HAP-1 (cell line): ENCODE data around the gene MCRIP2.

Experiments used
- DNase-seq, 2 experiments: peaks; one replicate each; pipeline ENCODE4 v3.0.0-alpha.2; 2016 to 2020; ENCODE audit warnings: low spot score in 2 of 2
- H3K27me3 ChIP-seq: fragments of 250-450 bp; sonication (Bioruptor Pico); 2 replicates; pipeline ENCODE4 v1.5.1; 2020; ENCODE audit warnings: low read depth, mild to moderate bottlenecking, moderate library complexity
- H3K36me3 ChIP-seq: fragments of 250-450 bp; sonication (Bioruptor Pico); replicated peaks from 2 replicates; pipeline ENCODE4 v1.5.1; 2020; ENCODE audit warnings: mild to moderate bottlenecking
- H3K4me1 ChIP-seq: fragments of 250-450 bp; sonication (Bioruptor Pico); 2 replicates; pipeline ENCODE4 v1.5.1; 2020; ENCODE audit warnings: mild to moderate bottlenecking
- H3K4me3 ChIP-seq: fragments of 250-450 bp; sonication (Bioruptor Pico); 2 replicates; pipeline ENCODE4 v1.5.1; 2020; ENCODE audit warnings: mild to moderate bottlenecking, moderate library complexity
- H3K9me3 ChIP-seq: fragments of 250-450 bp; sonication (Bioruptor Pico); 2 replicates; pipeline ENCODE4 v1.5.1; 2020; ENCODE audit warnings: mild to moderate bottlenecking, moderate library complexity
- in situ Hi-C: fragments of 300-500 bp; cut with MboI; formaldehyde crosslinking; loops from 3 replicates; pipeline ENCODE4 v1.14.3; 2020; ENCODE audit warnings: low sequenced_read_pairs, inconsistent platforms, mixed read lengths

Gene MCRIP2

GRCh38 chr16:632486-633335, 8.9 kb upstream of the MCRIP2 start:
- in situ Hi-C loops: no loop called here
- peaks cover 19% of the 10 kb centered on the region for H3K36me3 ChIP-seq
- peaks cover 5% of the 10 kb centered on the region; the same call in 1 of the 2 replicates for H3K4me1 ChIP-seq
- no peaks in the 10 kb centered on the region for H3K27me3 ChIP-seq
- DNase-seq: no peak
- H3K4me3 ChIP-seq: no peak overlapping the region
- H3K9me3 ChIP-seq: no peaks in the 10 kb centered on the region

- H3K9me3 ChIP-seq: no peaks in the 10 kb centered on the region
- in situ Hi-C loops: no loop called here
- H3K36me3 ChIP-seq: peaks cover 19% of the 10 kb centered on the region
- no peak overlapping the region for H3K4me3 ChIP-seq
- no peaks in the 10 kb centered on the region for H3K27me3 ChIP-seq
- H3K4me1 ChIP-seq: peaks cover 5% of the 10 kb centered on the region; the same call in 1 of the 2 replicates
- no peak for DNase-seq
These were observed 8.1 kb upstream of the MCRIP2 start for GRCh38 chr16:633336-634050.

- in situ Hi-C loops: no loop called here
- peaks cover 5% of the 10 kb centered on the region; the same call in 1 of the 2 replicates for H3K4me1 ChIP-seq
These were observed 7.5 kb upstream of the MCRIP2 start for GRCh38 chr16:634051-634670.

GRCh38 chr16:634996-635395, 6.6 kb upstream of the MCRIP2 start:
- Histone ChIP-seq H3K36me3 (peaks cover 16% of the 10 kb centered on the region), H3K9me3 (no peaks in the 10 kb centered on the region), H3K4me1 (peaks cover 5% of the 10 kb centered on the region; the same call in 1 of the 2 replicates), H3K27me3 (no peaks in the 10 kb centered on the region), H3K4me3 (peak overlapping the region; percentile 93)
- in situ Hi-C loops: no loop called here
- DNase-seq: no peak

More at GRCh38 chr16:634051-634670, 7.5 kb upstream of the MCRIP2 start:
- DNase-seq: no peak
- Histone ChIP-seq H3K4me3 (no peak overlapping the region), H3K9me3 (no peaks in the 10 kb centered on the region), H3K36me3 (peaks cover 16% of the 10 kb centered on the region), H3K27me3 (no peaks in the 10 kb centered on the region)

GRCh38 chr16:635573-636205, 5.9 kb upstream of the MCRIP2 start:
- no peaks in the 10 kb centered on the region for H3K9me3 ChIP-seq
- in situ Hi-C loops: no loop called here

GRCh38 chr16:636206-637080, 5.2 kb upstream of the MCRIP2 start, which contains the start of gene METTL26:
Gene METTL26, minus strand, starts transcription at chr16:636305. Its CDS starts 15 bp downstream, at chr16:636290.
- Histone ChIP-seq H3K36me3 (peaks cover 16% of the 10 kb centered on the region), H3K27me3 (no peaks in the 10 kb centered on the region), H3K4me3 (peak within 1 kb of the TSS; percentile 93), H3K9me3 (no peaks in the 10 kb centered on the region), H3K4me1 (peaks cover 5% of the 10 kb centered on the region; the same call in 1 of the 2 replicates)
- DNase-seq: peak; percentile 88 to 96
- in situ Hi-C loops: no loop called here

More at GRCh38 chr16:635573-636205, 5.9 kb upstream of the MCRIP2 start:
- Histone ChIP-seq H3K36me3 (peaks cover 16% of the 10 kb centered on the region), H3K4me3 (peak overlapping the region; percentile 93), H3K27me3 (no peaks in the 10 kb centered on the region), H3K4me1 (peaks cover 5% of the 10 kb centered on the region; the same call in 1 of the 2 replicates)
- no peak for DNase-seq

GRCh38 chr16:637081-638018, 4.3 kb upstream of the MCRIP2 start:
- peak in 1 of 2 experiments; percentile 95 for DNase-seq
- in situ Hi-C loops: no loop called here

GRCh38 chr16:638034-638543, 3.5 kb upstream of the MCRIP2 start:
- no peaks in the 10 kb centered on the region for H3K27me3 ChIP-seq
- in situ Hi-C loops: no loop called here
- H3K36me3 ChIP-seq: peaks cover 16% of the 10 kb centered on the region
- H3K4me1 ChIP-seq: peaks cover 8% of the 10 kb centered on the region
- no peaks in the 10 kb centered on the region for H3K9me3 ChIP-seq
- DNase-seq: no peak
- H3K4me3 ChIP-seq: no peak overlapping the region

More at GRCh38 chr16:637081-638018, 4.3 kb upstream of the MCRIP2 start:
- Histone ChIP-seq H3K36me3 (peaks cover 16% of the 10 kb centered on the region), H3K4me1 (peaks cover 5% of the 10 kb centered on the region; the same call in 1 of the 2 replicates), H3K9me3 (no peaks in the 10 kb centered on the region), H3K4me3 (peak overlapping the region; percentile 93), H3K27me3 (no peaks in the 10 kb centered on the region)

GRCh38 chr16:638836-639235, 2.8 kb upstream of the MCRIP2 start:
- no peaks in the 10 kb centered on the region for H3K9me3 ChIP-seq
- H3K4me3 ChIP-seq: no peak overlapping the region
- H3K27me3 ChIP-seq: no peaks in the 10 kb centered on the region
- peaks cover 9% of the 10 kb centered on the region for H3K4me1 ChIP-seq
- DNase-seq: no peak
- in situ Hi-C loops: no loop called here
- peaks cover 12% of the 10 kb centered on the region for H3K36me3 ChIP-seq

GRCh38 chr16:640614-641013, 1.0 kb upstream of the MCRIP2 start:
- H3K4me1 ChIP-seq: peaks cover 9% of the 10 kb centered on the region
- DNase-seq: no peak
- in situ Hi-C loops: no loop called here

GRCh38 chr16:642189-643049, 791 bp downstream of the MCRIP2 start:
- DNase-seq: peak; percentile 35 to 66
- H3K4me3 ChIP-seq: peak overlapping the region; percentile 57
- no peaks in the 10 kb centered on the region for H3K27me3 ChIP-seq
- no peaks in the 10 kb centered on the region for H3K9me3 ChIP-seq
- H3K4me1 ChIP-seq: peaks cover 7% of the 10 kb centered on the region
- peaks cover 14% of the 10 kb centered on the region; the same call in 1 of the 2 replicates for H3K36me3 ChIP-seq
- in situ Hi-C loops: no loop called here

More at GRCh38 chr16:640614-641013, 1.0 kb upstream of the MCRIP2 start:
- Histone ChIP-seq H3K9me3 (no peaks in the 10 kb centered on the region), H3K4me3 (no peak overlapping the region), H3K27me3 (no peaks in the 10 kb centered on the region), H3K36me3 (peaks cover 18% of the 10 kb centered on the region)
